Natural killer cell (primary cell): Measurements from ENCODE around the gene MYOF. TPM values are rescaled to one million over a fixed set of nuclear protein-coding genes. Genes with fewer than 3 reads are reported as not detected.

ENCODE experiments used
- ATAC-seq, 3 donors: fragments of 150-1000 bp in 2 of 3; fragments of 200-7000 bp in 1 of 3; cut with Tn5 transposase; 1 replicate in 1 of 3; 2 replicates in 2 of 3; pipeline ENCODE4 v1.10.0; 2021; ENCODE audit warnings: mild to moderate bottlenecking in 2 of 3, moderate library complexity in 2 of 3
- DNase-seq, 2 donors: peaks; one replicate each; pipeline versions ENCODE4 v3.0.0 to v3.0.0-alpha.2; 2013 to 2021; ENCODE audit warnings: mixed read lengths in 1 of 2
- H3K27ac ChIP-seq: one replicate; pipeline ENCODE4 v1.5.1; 2013; ENCODE audit warnings: mild to moderate bottlenecking, low read length
- H3K27me3 ChIP-seq: one replicate; pipeline ENCODE4 v1.6.1; 2013; ENCODE audit warnings: low read length; ENCODE audit not compliant: control insufficient read depth, insufficient read depth
- H3K36me3 ChIP-seq: one replicate; pipeline ENCODE4 v1.6.1; 2013; ENCODE audit warnings: low read length; ENCODE audit not compliant: control insufficient read depth, insufficient read depth
- H3K4me1 ChIP-seq: one replicate; pipeline ENCODE4 v1.6.1; 2013; ENCODE audit warnings: low read length; ENCODE audit not compliant: control insufficient read depth, insufficient read depth
- H3K4me3 ChIP-seq: one replicate; pipeline ENCODE4 v1.5.1; 2013; ENCODE audit warnings: low read length
- H3K9me3 ChIP-seq: one replicate; pipeline ENCODE4 v1.6.1; 2013; ENCODE audit warnings: low read length; ENCODE audit not compliant: control insufficient read depth, insufficient read depth
- H3K27ac Mint-ChIP-seq, 2 donors: one replicate each; pipeline ENCODE4 v1.8.0; 2022; ENCODE audit warnings: mild to moderate bottlenecking in 2 of 2, mixed read lengths in 2 of 2, moderate library complexity in 1 of 2
- H3K27me3 Mint-ChIP-seq, 2 donors: one replicate each; pipeline ENCODE4 v1.8.0; 2022; ENCODE audit warnings: low read depth in 2 of 2, mixed read lengths in 2 of 2
- H3K36me3 Mint-ChIP-seq: one replicate; pipeline ENCODE4 v1.8.0; 2022; ENCODE audit warnings: mixed read lengths
- H3K4me1 Mint-ChIP-seq, 2 donors: one replicate each; pipeline ENCODE4 v1.8.0; 2022; ENCODE audit warnings: mixed read lengths in 2 of 2
- H3K4me3 Mint-ChIP-seq: one replicate; pipeline ENCODE4 v1.8.0; 2022; ENCODE audit warnings: mild to moderate bottlenecking, moderate library complexity, mixed read lengths
- H3K9me3 Mint-ChIP-seq, 2 donors: one replicate each; pipeline ENCODE4 v1.8.0; 2022; ENCODE audit warnings: mixed read lengths in 2 of 2
- CTCF ChIP-seq: fragments of 200-600 bp; IDR thresholded peaks from one replicate; pipeline ENCODE4 v1.8.0; 2022; ENCODE audit warnings: antibody characterized with exemption
- WGBS: methylation state at CpG from one replicate; pipeline ENCODE4 v1.1.7; 2013; ENCODE audit warnings: missing lambda C conversion rate; ENCODE audit not compliant: insufficient coverage; 5-methylcytosine and 5-hydroxymethylcytosine counted together
- intact Hi-C: fragments of 100-400 bp; cut with micrococcal nuclease; formaldehyde crosslinking; loops from one replicate; pipeline ENCODE4 v1.14.2; 2022
- total RNA-seq, 4 donors: library from RNA; stranded (reverse); fragments of 120-200 nt in 1 of 4; gene quantifications; one replicate each; pipeline versions ENCODE4 v1.2.3 to v1.2.4, GENCODE V29; 2013 to 2022

MYOF gene
- total RNA-seq, 3 donors from 2014 or later (not counting 1 experiment from before 2014, with no cell fraction given), result 2.0 to 9.7 (median 2.9) TPM

DNA sequence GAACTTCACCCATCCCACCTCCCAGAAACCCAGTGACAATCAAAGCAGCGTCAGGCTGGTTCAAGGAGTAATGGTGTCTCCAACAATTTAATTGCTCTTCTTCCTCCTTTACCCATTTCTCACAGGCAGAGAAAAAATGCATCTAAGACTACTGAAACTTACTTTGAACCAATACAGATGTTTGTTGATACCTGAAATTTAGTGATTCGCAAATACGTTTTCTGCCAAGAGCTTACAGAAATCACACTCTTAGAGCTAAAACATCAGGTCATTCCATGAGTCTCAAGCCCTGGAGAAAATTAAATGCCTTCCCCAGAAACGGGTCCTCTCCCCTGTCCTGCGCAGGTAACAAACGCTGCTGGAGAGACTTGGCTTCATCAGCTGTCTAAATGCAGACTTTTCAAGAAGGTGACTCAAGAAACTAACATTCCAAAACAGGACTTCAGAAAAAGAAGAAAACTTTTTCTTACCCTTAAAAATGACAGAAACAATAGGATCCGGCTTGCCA is 443 bp downstream of the MYOF start:
- ATAC-seq, result no peak
- Mint-ChIP-seq H3K36me3 (no peaks in the 10 kb centered on the region), H3K4me3 (peak overlapping the region; percentile 88), H3K27me3 (peaks cover 39 to 53% of the 10 kb centered on the region in 2 donors), H3K27ac (peak overlapping the region in 1 of 2 donors; percentile 66), H3K4me1 (peaks cover 11 to 12% of the 10 kb centered on the region in 2 donors), H3K9me3 (no peaks in the 10 kb centered on the region)
- Histone ChIP-seq H3K36me3 (no peaks in the 10 kb centered on the region), H3K4me1 (peaks cover 7% of the 10 kb centered on the region), H3K27ac (no peak overlapping the region), H3K27me3 (peaks cover 13% of the 10 kb centered on the region), H3K9me3 (no peaks in the 10 kb centered on the region), H3K4me3 (peak overlapping the region; percentile 38)
- WGBS, result 43% methylated on average over 7 of the region's 7 CpGs
- no peak for TF ChIP-seq CTCF
- intact Hi-C loops, result loop anchor here (1.0 kb wide), 1 partner anchor 105 kb away; no protein-coding TSS in a partner anchor
- DNase-seq, result peak in 1 of 2 donors; percentile 12

DNA sequence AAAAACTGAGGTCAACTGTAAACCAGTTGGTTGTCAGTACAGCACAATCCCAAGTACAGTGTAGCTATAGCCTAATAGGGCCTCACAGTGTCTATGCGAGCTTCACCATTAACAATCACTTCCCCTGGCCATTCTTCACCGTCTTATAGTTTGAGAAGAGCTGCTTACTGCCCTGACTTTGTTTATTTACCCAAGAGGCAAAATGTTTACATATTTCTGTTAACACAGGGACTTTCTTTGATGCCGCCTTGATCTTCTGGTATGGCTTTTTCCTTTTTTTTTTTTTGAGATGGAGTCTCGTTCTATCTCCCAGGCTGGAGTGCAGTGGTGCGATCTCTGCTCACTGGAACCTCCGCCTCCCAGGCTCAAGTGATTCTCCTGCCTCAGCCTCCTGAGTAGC is 3.3 kb downstream of the MYOF start:
- intact Hi-C loops, result no loop called here
- Mint-ChIP-seq H3K27ac (no peak overlapping the region), H3K36me3 (no peaks in the 10 kb centered on the region), H3K4me1 (peaks cover 11 to 12% of the 10 kb centered on the region in 2 donors), H3K9me3 (no peaks in the 10 kb centered on the region), H3K27me3 (peaks cover 36 to 37% of the 10 kb centered on the region in 2 donors), H3K4me3 (no peak overlapping the region)
- ATAC-seq (no peak), DNase-seq (no peak)
- TF ChIP-seq CTCF, result no peak
- Histone ChIP-seq H3K4me3 (no peak overlapping the region), H3K9me3 (no peaks in the 10 kb centered on the region), H3K4me1 (peaks cover 7% of the 10 kb centered on the region), H3K36me3 (no peaks in the 10 kb centered on the region), H3K27ac (no peak overlapping the region), H3K27me3 (peaks cover 13% of the 10 kb centered on the region)
- WGBS, result 78% methylated on average over 6 of the region's 6 CpGs

DNA sequence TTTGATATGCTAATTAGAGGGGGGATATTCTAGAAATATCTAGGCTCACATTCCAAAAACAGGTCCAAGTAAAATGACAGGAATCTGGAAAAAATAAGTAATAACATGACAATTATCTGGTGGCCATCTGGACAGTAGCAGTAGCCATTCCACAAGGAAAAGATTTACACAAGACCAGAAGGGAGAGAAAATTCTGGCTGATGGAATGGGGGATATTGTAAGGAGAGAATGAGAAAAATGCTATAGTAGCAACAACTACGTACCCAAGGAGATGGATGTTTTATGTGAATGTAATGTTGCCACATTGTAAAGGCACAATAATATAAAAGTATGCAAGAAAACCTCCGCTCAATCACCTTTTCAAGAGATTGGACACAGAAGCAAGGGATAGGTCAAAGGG is 5.4 kb downstream of the MYOF start:
- no peaks in the 10 kb centered on the region for H3K36me3 ChIP-seq
- Mint-ChIP-seq H3K27ac (no peak overlapping the region), H3K9me3 (no peaks in the 10 kb centered on the region), H3K27me3 (peaks cover 23 to 29% of the 10 kb centered on the region in 2 donors), H3K4me3 (no peak overlapping the region), H3K36me3 (no peaks in the 10 kb centered on the region), H3K4me1 (peaks cover 2 to 3% of the 10 kb centered on the region in 2 donors)
- WGBS, result 100% methylated on average over 2 of the region's 2 CpGs
- DNase-seq (no peak), ATAC-seq (no peak)
- H3K4me1 ChIP-seq, result peaks cover under 1% of the 10 kb centered on the region
- H3K4me3 ChIP-seq, result no peak overlapping the region
- TF ChIP-seq CTCF, result no peak
- intact Hi-C loops, result no loop called here
- H3K27ac ChIP-seq, result no peak overlapping the region
- H3K9me3 ChIP-seq, result no peaks in the 10 kb centered on the region
- peaks cover 2% of the 10 kb centered on the region for H3K27me3 ChIP-seq

- no peak overlapping the region for H3K4me3 Mint-ChIP-seq
- no peaks in the 10 kb centered on the region for H3K4me1 Mint-ChIP-seq
- Histone ChIP-seq H3K27ac (no peak overlapping the region), H3K4me3 (no peak overlapping the region), H3K36me3 (no peaks in the 10 kb centered on the region), H3K27me3 (no peaks in the 10 kb centered on the region), H3K9me3 (no peaks in the 10 kb centered on the region), H3K4me1 (no peaks in the 10 kb centered on the region)
- intact Hi-C loops, result no loop called here
- no peak for DNase-seq
- no peak for TF ChIP-seq CTCF
- 100% methylated on average over 1 of the region's 2 CpGs for WGBS
- no peaks in the 10 kb centered on the region for H3K9me3 Mint-ChIP-seq
- H3K27ac Mint-ChIP-seq, result no peak overlapping the region
- ATAC-seq, result no peak
- peaks cover 14 to 20% of the 10 kb centered on the region in 2 donors for H3K27me3 Mint-ChIP-seq
- H3K36me3 Mint-ChIP-seq, result no peaks in the 10 kb centered on the region
Observed at GRCh38 chr10:93475871-93476270, 6.3 kb downstream of the MYOF start.
